ENCODE measurements around the gene KRTAP3-1. TPM values are rescaled to one million over a fixed set of nuclear protein-coding genes. Genes with fewer than 3 reads are reported as not detected.

KRTAP3-1 gene
- total RNA-seq, 1 donor, result not detected

DNA sequence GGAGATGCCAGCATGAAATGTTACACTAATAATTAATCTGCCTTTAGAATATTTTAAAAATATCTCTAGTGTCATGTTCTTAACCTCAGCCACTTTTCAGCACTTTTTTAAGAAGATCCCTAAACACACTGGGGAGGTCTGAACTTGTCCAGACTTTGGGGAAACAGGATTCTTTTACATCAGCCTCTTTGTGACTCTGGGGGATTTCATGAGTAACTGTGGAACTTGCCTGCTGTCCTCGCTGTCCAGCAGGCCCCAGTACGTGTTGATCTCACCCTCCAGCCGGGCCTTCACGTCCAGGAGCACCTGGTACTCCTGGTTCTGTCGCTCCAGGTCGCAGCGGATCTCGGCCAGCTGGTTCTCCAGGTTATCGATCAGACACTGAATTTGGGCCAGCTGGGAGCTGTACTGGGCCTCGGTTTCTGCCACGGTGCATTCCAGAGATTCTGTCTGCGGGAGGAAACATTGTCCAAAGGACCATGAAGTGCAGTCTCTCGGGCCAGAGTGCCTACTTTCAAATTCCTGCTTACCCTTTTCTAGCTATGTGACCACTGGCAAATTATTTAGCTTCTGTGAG is 30.3 kb downstream of the KRTAP3-1 start:
- TF ChIP-seq, protein P1, sequence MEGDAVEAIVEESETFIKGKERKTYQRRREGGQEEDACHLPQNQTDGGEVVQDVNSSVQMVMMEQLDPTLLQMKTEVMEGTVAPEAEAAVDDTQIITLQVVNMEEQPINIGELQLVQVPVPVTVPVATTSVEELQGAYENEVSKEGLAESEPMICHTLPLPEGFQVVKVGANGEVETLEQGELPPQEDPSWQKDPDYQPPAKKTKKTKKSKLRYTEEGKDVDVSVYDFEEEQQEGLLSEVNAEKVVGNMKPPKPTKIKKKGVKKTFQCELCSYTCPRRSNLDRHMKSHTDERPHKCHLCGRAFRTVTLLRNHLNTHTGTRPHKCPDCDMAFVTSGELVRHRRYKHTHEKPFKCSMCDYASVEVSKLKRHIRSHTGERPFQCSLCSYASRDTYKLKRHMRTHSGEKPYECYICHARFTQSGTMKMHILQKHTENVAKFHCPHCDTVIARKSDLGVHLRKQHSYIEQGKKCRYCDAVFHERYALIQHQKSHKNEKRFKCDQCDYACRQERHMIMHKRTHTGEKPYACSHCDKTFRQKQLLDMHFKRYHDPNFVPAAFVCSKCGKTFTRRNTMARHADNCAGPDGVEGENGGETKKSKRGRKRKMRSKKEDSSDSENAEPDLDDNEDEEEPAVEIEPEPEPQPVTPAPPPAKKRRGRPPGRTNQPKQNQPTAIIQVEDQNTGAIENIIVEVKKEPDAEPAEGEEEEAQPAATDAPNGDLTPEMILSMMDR (IDR thresholded peaks at IDR 0.05; ENCODE audit: insufficient read depth, low read length), result no peak
- no peak overlapping the region for H3K4me3 ChIP-seq (ENCODE audit: low read depth, low read length)
- DNase-seq (ENCODE audit: low read depth), result no peak

DNA sequence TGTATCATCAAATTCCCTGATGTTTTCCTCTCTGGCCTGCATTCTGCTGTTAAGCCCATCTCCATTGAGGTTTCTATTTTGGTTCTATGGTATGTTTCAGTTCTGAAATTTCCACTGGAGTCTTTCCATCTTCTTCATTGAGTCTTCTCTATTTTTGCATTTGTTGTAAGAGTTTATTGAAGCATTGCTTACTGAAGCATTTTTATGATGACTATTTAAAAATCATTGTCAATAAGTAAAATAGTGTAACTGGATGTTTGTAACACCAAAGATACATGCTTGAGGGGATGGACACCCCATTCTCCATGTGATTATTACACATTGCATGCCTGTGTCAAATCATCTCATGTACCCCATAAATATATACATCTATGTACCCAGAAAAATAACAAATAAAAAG is 33.4 kb downstream of the KRTAP3-1 start:
- no peak overlapping the region for H3K4me3 ChIP-seq (ENCODE audit: low read depth, low read length)
- no peak for DNase-seq (ENCODE audit: low read depth)
- TF ChIP-seq, protein P1 (IDR thresholded peaks at IDR 0.05; ENCODE audit: insufficient read depth, low read length), result no peak

DNA sequence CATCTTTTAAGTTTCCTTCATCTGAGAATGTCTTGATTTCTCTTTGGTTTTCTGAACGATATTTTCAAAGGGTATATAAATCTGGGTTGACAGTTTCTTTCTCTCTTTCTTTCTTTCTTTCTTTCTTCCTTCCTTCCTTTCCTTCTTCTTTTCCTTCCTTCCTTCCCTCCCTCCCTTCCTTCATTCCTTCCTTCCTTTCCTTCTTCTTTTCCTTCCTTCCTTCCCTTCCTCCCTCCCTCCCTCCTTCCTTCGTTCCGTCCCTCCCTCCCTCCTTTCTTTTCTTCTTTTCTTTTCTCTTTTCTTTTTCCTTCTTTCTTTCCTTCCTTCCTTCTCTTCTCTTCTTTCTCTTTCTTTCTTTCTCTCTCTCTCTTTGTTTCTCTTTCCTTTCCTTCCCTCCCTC is 34.6 kb downstream of the KRTAP3-1 start:
- TF ChIP-seq, protein P1 (IDR thresholded peaks at IDR 0.05; ENCODE audit: insufficient read depth, low read length), result no peak
- no peak overlapping the region for H3K4me3 ChIP-seq (ENCODE audit: low read depth, low read length)
- no peak for DNase-seq (ENCODE audit: low read depth)

DNA sequence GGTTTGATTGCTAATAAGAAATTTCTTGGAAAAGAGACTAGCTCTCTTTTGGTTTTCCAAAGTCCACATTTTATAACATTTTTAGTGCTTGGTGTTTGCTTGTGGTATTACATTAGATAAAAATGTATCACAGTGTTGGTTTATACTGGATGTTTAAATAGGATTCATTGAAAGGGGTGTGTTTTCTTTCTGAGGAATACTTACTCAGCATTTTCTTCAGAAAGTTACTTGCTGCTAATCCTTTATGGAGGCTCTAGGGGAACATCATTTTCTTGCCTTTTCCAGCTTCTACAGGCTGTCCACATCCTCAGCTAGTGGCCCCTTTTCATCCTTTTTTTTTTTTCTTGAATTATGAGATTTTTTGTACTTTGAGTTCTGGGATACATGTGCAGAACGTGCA is 41.3 kb downstream of the KRTAP3-1 start:
- DNase-seq (ENCODE audit: low read depth), result no peak
- TF ChIP-seq, protein P1 (IDR thresholded peaks at IDR 0.05; ENCODE audit: insufficient read depth, low read length), result no peak
- no peak overlapping the region for H3K4me3 ChIP-seq (ENCODE audit: low read depth, low read length)

DNA sequence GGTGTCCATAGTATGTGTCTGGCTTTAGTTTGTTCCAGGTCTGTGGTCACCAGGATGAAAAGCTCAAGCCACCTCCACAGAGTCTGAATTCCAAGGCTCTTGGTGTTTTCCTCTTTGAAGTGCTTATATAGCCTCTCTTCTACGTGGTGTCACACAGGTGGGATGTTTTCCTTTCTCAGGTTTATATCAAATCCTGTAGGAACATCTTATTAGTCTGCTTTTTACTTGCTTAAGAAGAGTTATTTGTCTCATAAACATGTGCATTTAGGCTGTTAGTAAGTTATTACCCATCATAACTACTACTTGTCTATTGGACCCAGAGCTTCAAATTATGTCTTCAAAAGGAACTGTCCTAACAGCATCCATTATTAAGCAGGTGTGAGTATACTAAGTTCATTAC is 42.1 kb downstream of the KRTAP3-1 start, which contains the start of gene KRT39:
Gene KRT39 (minus strand): TSS at position 101 of the 400 bp plus-strand sequence. CDS start 92 bp downstream, at position 9.
- TF ChIP-seq, protein P1 (IDR thresholded peaks at IDR 0.05; ENCODE audit: insufficient read depth, low read length), result no peak
- H3K4me3 ChIP-seq (ENCODE audit: low read depth, low read length), result no peak within 1 kb of the TSS
- no peak for DNase-seq (ENCODE audit: low read depth)

DNA sequence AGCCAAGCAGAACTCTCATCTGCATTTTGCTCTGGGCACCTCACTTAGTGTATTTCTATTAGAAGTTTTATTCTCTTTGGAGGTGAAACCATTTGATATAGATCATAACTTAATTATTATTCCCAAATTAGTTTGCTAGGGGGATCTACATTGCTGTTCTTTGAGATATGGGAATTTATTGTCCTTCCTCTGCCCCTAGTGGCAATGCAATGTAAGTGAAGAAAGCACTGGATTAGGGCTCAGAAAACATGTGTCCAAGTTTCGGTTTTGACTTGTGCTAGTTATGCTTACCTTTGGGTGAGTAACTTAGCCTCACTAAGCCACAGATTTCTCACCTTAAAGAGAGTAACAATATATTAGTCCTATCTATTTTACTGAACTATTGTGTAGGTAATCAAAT is 45.1 kb downstream of the KRTAP3-1 start:
- TF ChIP-seq, protein P1 (IDR thresholded peaks at IDR 0.05; ENCODE audit: insufficient read depth, low read length), result peak; percentile 83
- DNase-seq (ENCODE audit: low read depth), result peak; percentile 49
- no peak overlapping the region for H3K4me3 ChIP-seq (ENCODE audit: low read depth, low read length)

DNA sequence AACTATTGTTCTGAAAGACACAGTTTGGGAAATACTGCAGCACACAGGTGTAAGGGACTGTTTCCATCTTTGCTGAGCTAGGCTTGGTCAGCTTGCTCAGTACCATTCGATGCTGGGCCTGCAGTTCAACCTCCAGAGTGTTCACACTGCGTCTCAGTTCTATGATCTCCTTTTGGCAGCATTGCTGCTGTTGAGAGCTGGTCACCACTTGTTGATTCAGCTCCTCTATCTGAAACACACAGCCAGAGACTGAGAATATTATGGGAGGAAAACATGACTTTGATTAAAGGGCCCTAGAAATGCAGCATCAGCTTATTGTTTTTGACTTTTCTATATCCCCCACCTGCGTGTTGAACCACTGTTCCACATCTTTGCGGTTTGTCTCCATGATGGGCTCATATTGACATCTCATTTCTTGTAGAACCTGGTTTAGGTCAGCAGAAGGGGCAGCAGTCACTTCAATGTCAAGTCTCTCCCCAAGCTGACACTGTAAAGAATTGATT is 46.8 kb downstream of the KRTAP3-1 start:
- TF ChIP-seq, protein P1 (IDR thresholded peaks at IDR 0.05; ENCODE audit: insufficient read depth, low read length), result no peak
- H3K4me3 ChIP-seq (ENCODE audit: low read depth, low read length), result no peak overlapping the region
- DNase-seq (ENCODE audit: low read depth), result no peak
